Endothelial cell of umbilical vein (primary cell): ENCODE measurements around the gene TOP3A. TPM values are rescaled to one million over a fixed set of nuclear protein-coding genes. Genes with fewer than 3 reads are reported as not detected.

Source experiments
- BruUV-seq: library from RNA; stranded (reverse); fragments of 400-500 nt; replicated peaks from 2 replicates; lab custom pipeline; 2021; lab: Mats Ljungman, UMichigan
- CTCF ChIA-PET: fragments of 300-600, 350-600 bp; sonication (Branson Sonifier 250); formaldehyde crosslinking; loops from one replicate; lab custom pipeline; 2021; ENCODE audit warnings: antibody characterized with exemption, inconsistent platforms; lab: Charles Lee
- POLR2A ChIA-PET: fragments of 300-600, 350-600 bp; sonication (Branson Sonifier 250); formaldehyde crosslinking; loops from one replicate; lab custom pipeline; 2021; ENCODE audit warnings: antibody characterized with exemption, inconsistent platforms; lab: Charles Lee
- DNase-seq: peaks from one replicate; pipeline ENCODE4 v3.0.0-alpha.2; 2011; ENCODE audit warnings: low read depth, low spot score
- FAIRE-seq: peaks from 2 replicates; lab custom pipeline; 2011; peaks lifted over from hg19 to GRCh38; lab: Jason Lieb, UNC
- H2AFZ ChIP-seq: 2 replicates; pipeline ENCODE4 v1.6.0; 2012; ENCODE audit warnings: low read depth, low read length, control low read depth, inconsistent platforms
- H3K27ac ChIP-seq: 2 replicates; pipeline ENCODE4 v1.5.1; 2011; ENCODE audit warnings: low read depth, mild to moderate bottlenecking, control low read depth, low read length, moderate library complexity; ENCODE audit not compliant: insufficient read depth
- H3K27me3 ChIP-seq, 2 experiments: 2 replicates each; pipeline versions ENCODE4 v1.6.0 to v1.6.1; 2011; ENCODE audit warnings: low read length in 2 of 2, mixed read lengths in 1 of 2; ENCODE audit not compliant: control insufficient read depth in 2 of 2, insufficient read depth in 2 of 2
- H3K36me3 ChIP-seq, 2 experiments: 2 replicates in 1 of 2; 3 replicates in 1 of 2; pipeline ENCODE4 v1.5.1; 2011; ENCODE audit warnings: low read length in 2 of 2, mild to moderate bottlenecking in 1 of 2, moderate library complexity in 1 of 2; ENCODE audit not compliant: control insufficient read depth in 2 of 2, insufficient read depth in 2 of 2; ENCODE audit errors: extremely low read depth in 1 of 2
- H3K4me1 ChIP-seq: 3 replicates; pipeline ENCODE4 v1.5.1; 2011; ENCODE audit warnings: mild to moderate bottlenecking, low read length; ENCODE audit not compliant: control insufficient read depth, insufficient read depth; ENCODE audit errors: extremely low read depth
- H3K4me2 ChIP-seq: 2 replicates; pipeline ENCODE4 v1.6.1; 2011; ENCODE audit warnings: low read length, control low read depth, mixed read lengths; ENCODE audit not compliant: insufficient read depth
- H3K4me3 ChIP-seq, 3 experiments: fragments of 200-600 bp in 1 of 3; sonication (generic), shearing (Covaris generic) in 1 of 3; replicated peaks in 1 of 3; 2 replicates each; pipeline ENCODE4 v1.5.1; 2011 to 2016; ENCODE audit warnings: control low read depth in 3 of 3, low read length in 3 of 3, mild to moderate bottlenecking in 2 of 3, inconsistent platforms in 1 of 3, low read depth in 1 of 3, moderate library complexity in 1 of 3; ENCODE audit not compliant: insufficient read depth in 1 of 3
- H3K79me2 ChIP-seq: 2 replicates; pipeline ENCODE4 v1.6.0; 2012; ENCODE audit warnings: low read length, inconsistent platforms; ENCODE audit not compliant: control insufficient read depth, insufficient read depth
- H3K9ac ChIP-seq: replicated peaks from 2 replicates; pipeline ENCODE3; 2011; ENCODE audit warnings: low read length, control low read depth; ENCODE audit not compliant: insufficient read depth; ENCODE audit errors: extremely low read depth
- H3K9me1 ChIP-seq: replicated peaks from 3 replicates; pipeline ENCODE4 v1.6.0; 2011; ENCODE audit warnings: mild to moderate bottlenecking, low read length; ENCODE audit not compliant: control insufficient read depth, insufficient read depth; ENCODE audit errors: extremely low read depth
- H3K9me3 ChIP-seq: replicated peaks from 2 replicates; pipeline ENCODE4 v1.5.1; 2012; ENCODE audit warnings: low read length, inconsistent platforms; ENCODE audit not compliant: control insufficient read depth, insufficient read depth
- H4K20me1 ChIP-seq: replicated peaks from 2 replicates; pipeline ENCODE3; 2011; ENCODE audit warnings: mild to moderate bottlenecking, low read length; ENCODE audit not compliant: control insufficient read depth, insufficient read depth; ENCODE audit errors: extremely low read depth
- FOS ChIP-seq: IDR thresholded peaks from 2 replicates; pipeline ENCODE4 v1.6.1; 2011; ENCODE audit warnings: mild to moderate bottlenecking, low read length, moderate library complexity, borderline replicate concordance; ENCODE audit not compliant: insufficient read depth
- GATA2 ChIP-seq: IDR thresholded peaks from 2 replicates; pipeline ENCODE4 v1.7.0; 2011; ENCODE audit warnings: low read depth, mild to moderate bottlenecking, moderate library complexity, mixed read lengths, low read length; ENCODE audit not compliant: insufficient read length, insufficient read depth
- JUN ChIP-seq: IDR thresholded peaks from 2 replicates; pipeline ENCODE4 v1.6.1; 2011; ENCODE audit warnings: borderline replicate concordance, low read depth; ENCODE audit not compliant: insufficient read length, insufficient read depth
- MYC ChIP-seq: IDR thresholded peaks from one replicate; pipeline ENCODE4 v1.6.1; 2011; ENCODE audit warnings: mild to moderate bottlenecking, low read depth, low read length
- POLR2A ChIP-seq: IDR thresholded peaks from 2 replicates; pipeline ENCODE4 v1.6.1; 2012; ENCODE audit warnings: low read depth, mild to moderate bottlenecking, control low read depth, low read length
- dilution Hi-C: fragments of 300-500 bp; cut with MboI; formaldehyde crosslinking; loops from one replicate; pipeline ENCODE4 v1.15.0; 2019; ENCODE audit warnings: low sequenced_read_pairs; ENCODE audit not compliant: extremely low pct_ligation_motif_present
- intact Hi-C: fragments of 100-400 bp; cut with micrococcal nuclease; formaldehyde crosslinking; loops from one replicate; pipeline ENCODE4 v1.10.0; 2022
- polyA plus RNA-seq, 4 experiments: library from polyadenylated mRNA; depleted of rRNA in 3 of 4; stranded (reverse) in 3 of 4; unstranded in 1 of 4; fragments of >200 nt; gene quantifications; 2 replicates each; pipeline versions ENCODE4 v1.2.1 to v1.2.3, GENCODE V29; 2011 to 2012; ENCODE audit warnings: missing spikeins in 1 of 4
- total RNA-seq: library from RNA; stranded (reverse); gene quantifications from 2 replicates; pipeline ENCODE4 v1.2.3, GENCODE V29; 2021
- TF ChIP-seq, protein P1 (sequence below), 2 donors: IDR thresholded peaks; 1 replicate in 1 of 2; 2 replicates in 1 of 2; pipeline ENCODE4 v1.5.1; 2011; ENCODE audit warnings: low read length in 2 of 2, mild to moderate bottlenecking in 2 of 2, moderate library complexity in 2 of 2, control low read depth in 1 of 2, inconsistent platforms in 1 of 2, low read depth in 1 of 2; ENCODE audit not compliant: insufficient read depth in 1 of 2; ENCODE audit errors: extremely low read depth in 1 of 2

The TOP3A gene
- total and polyA plus RNA-seq, 2 donors (not counting 3 experiments of a cell fraction or from before 2014, with no cell fraction given) = 20.4 to 53.1 TPM

DNA sequence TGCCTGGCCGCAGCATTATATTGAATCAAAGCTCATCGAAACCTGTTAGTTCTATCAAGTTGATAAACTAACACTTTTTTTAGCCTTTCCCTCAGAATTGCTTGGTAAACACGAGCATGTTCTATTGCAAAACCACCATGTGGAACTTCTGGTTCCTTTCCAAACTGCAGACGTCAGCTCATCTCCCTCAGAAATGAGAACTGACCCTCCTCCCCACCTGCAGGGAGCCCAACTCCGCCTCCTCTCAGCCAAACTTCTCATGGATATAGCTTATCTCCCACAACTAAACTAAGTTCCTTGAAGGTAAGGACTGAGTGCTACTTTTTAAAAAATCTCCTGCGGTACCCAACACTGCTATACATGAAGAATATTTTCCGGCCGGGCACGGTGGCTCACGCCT lies 41.8 kb upstream of the TOP3A start:
- Histone ChIP-seq H3K4me2 (no peak overlapping the region), H3K27ac (no peak overlapping the region), H3K9me1 (no peaks in the 10 kb centered on the region), H3K27me3 (no peaks in the 10 kb centered on the region), H3K9me3 (no peaks in the 10 kb centered on the region), H3K4me3 (no peak overlapping the region), H2AFZ (no peak overlapping the region), H4K20me1 (no peaks in the 10 kb centered on the region), H3K4me1 (no peaks in the 10 kb centered on the region), H3K79me2 (no peaks in the 10 kb centered on the region), H3K9ac (no peak overlapping the region), H3K36me3 (no peaks in the 10 kb centered on the region)
- no peak for FAIRE-seq
- ChIA-PET POLR2A (no interaction called here), CTCF (interaction anchor here (1.3 kb wide), 1 partner anchor 17 kb away, joined by 3 read pairs; no protein-coding TSS in a partner anchor)
- TF ChIP-seq POLR2A = no peak
- TF ChIP-seq GATA2 = no peak
- no peak for TF ChIP-seq MYC
- dilution Hi-C loops (no loop called here), intact Hi-C loops (no loop called here)
- BruUV-seq = no TSS peak
- no peak for DNase-seq

DNA sequence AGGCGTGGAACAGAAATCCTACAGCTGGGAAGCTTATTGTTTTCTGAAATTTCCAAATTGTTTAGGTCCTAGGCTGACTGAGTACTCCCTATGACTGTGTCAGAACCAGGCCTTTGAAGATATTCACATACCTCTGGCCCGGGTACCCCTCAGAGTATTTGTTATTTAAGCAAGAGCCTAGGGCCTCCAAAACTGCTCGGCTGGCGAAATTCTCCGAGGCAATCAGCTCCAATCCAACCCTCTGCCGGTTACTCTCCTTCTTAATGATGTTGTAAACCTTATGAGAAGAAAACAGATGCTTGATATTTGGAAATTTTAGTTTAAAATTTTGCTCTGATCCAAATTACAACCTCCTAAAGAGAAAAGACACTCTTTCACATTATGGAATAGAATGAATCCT lies 38.7 kb upstream of the TOP3A start:
- no peaks in the 10 kb centered on the region for H4K20me1 ChIP-seq
- H3K9me3 ChIP-seq = no peaks in the 10 kb centered on the region
- H3K79me2 ChIP-seq = no peaks in the 10 kb centered on the region
- FAIRE-seq (no peak), DNase-seq (no peak)
- dilution Hi-C loops = no loop called here
- H3K27me3 ChIP-seq = no peaks in the 10 kb centered on the region
- no peak overlapping the region for H2AFZ ChIP-seq
- H3K27ac ChIP-seq = no peak overlapping the region
- no TSS peak for BruUV-seq
- intact Hi-C loops = no loop called here
- no peak for TF ChIP-seq POLR2A
- TF ChIP-seq JUN = no peak
- TF ChIP-seq, protein P1, sequence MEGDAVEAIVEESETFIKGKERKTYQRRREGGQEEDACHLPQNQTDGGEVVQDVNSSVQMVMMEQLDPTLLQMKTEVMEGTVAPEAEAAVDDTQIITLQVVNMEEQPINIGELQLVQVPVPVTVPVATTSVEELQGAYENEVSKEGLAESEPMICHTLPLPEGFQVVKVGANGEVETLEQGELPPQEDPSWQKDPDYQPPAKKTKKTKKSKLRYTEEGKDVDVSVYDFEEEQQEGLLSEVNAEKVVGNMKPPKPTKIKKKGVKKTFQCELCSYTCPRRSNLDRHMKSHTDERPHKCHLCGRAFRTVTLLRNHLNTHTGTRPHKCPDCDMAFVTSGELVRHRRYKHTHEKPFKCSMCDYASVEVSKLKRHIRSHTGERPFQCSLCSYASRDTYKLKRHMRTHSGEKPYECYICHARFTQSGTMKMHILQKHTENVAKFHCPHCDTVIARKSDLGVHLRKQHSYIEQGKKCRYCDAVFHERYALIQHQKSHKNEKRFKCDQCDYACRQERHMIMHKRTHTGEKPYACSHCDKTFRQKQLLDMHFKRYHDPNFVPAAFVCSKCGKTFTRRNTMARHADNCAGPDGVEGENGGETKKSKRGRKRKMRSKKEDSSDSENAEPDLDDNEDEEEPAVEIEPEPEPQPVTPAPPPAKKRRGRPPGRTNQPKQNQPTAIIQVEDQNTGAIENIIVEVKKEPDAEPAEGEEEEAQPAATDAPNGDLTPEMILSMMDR (IDR thresholded peaks at IDR 0.05; ENCODE audit: extremely low read depth in 1 of 2, insufficient read depth in 1 of 2, low read depth in 1 of 2, low read length in 2 of 2) = no peak
- no peak for TF ChIP-seq MYC
- TF ChIP-seq FOS = no peak
- POLR2A ChIA-PET = no interaction called here
- no peaks in the 10 kb centered on the region for H3K4me1 ChIP-seq
- H3K9ac ChIP-seq = no peak overlapping the region
- CTCF ChIA-PET = interaction anchor here (1.8 kb wide), 1 partner anchor 9 kb away, joined by 4 read pairs; no protein-coding TSS in a partner anchor
- no peaks in the 10 kb centered on the region for H3K36me3 ChIP-seq
- no peaks in the 10 kb centered on the region for H3K9me1 ChIP-seq
- no peak overlapping the region for H3K4me3 ChIP-seq
- H3K4me2 ChIP-seq = no peak overlapping the region
